ENCODE data around the gene COMMD9. TPM values are rescaled to one million over a fixed set of nuclear protein-coding genes. Genes with fewer than 3 reads are reported as not detected.

Gene COMMD9
- total RNA-seq, 1 donor from 2014 or later, result 27.0 TPM

GRCh38 chr11:36313750-36314433 lies 24.7 kb upstream of the COMMD9 start:
- no peaks in the 10 kb centered on the region for H3K9me3 Mint-ChIP-seq
- DNase-seq (ENCODE audit: low spot score), result no peak
- Histone ChIP-seq H3K79me2 (ENCODE audit: low read depth) (no peaks in the 10 kb centered on the region), H3K9ac (no peak overlapping the region), H3K4me2 (no peak overlapping the region), H3K36me3 (no peaks in the 10 kb centered on the region), H2AFZ (replicated peaks) (no peak overlapping the region), H3K4me3 (no peak overlapping the region), H3K27ac (no peak overlapping the region), H3K4me1 (peaks cover 4% of the 10 kb centered on the region), H4K20me1 (ENCODE audit: low read depth) (no peaks in the 10 kb centered on the region), H3K9me3 (ENCODE audit: low read depth) (no peaks in the 10 kb centered on the region), H3K27me3 (no peaks in the 10 kb centered on the region), H3F3A (ENCODE audit: low read depth) (peaks cover 4% of the 10 kb centered on the region)
- no peaks in the 10 kb centered on the region for H3K36me3 Mint-ChIP-seq
- no peak overlapping the region for H3K4me3 Mint-ChIP-seq
- no peaks in the 10 kb centered on the region for H3K27me3 Mint-ChIP-seq (ENCODE audit: insufficient read depth, low read depth)
- H3K4me1 Mint-ChIP-seq, result peaks cover 4% of the 10 kb centered on the region
- H3K27ac Mint-ChIP-seq, result no peak overlapping the region
- TF ChIP-seq EZH2 (IDR thresholded peaks at IDR 0.05) (no peak), CTCF (IDR thresholded peaks at IDR 0.05) (no peak), EZH2phosphoT487 (IDR thresholded peaks at IDR 0.05) (no peak)

GRCh38 chr11:36312611-36313472 lies 23.6 kb upstream of the COMMD9 start:
- Histone ChIP-seq H3K36me3 (no peaks in the 10 kb centered on the region), H3K4me2 (no peak overlapping the region), H3F3A (ENCODE audit: low read depth) (no peaks in the 10 kb centered on the region), H3K79me2 (ENCODE audit: low read depth) (no peaks in the 10 kb centered on the region), H3K4me1 (no peaks in the 10 kb centered on the region), H3K27me3 (no peaks in the 10 kb centered on the region), H3K9ac (peak overlapping the region; percentile 10), H2AFZ (replicated peaks) (no peak overlapping the region), H3K9me3 (ENCODE audit: low read depth) (no peaks in the 10 kb centered on the region), H3K4me3 (no peak overlapping the region), H3K27ac (no peak overlapping the region), H4K20me1 (ENCODE audit: low read depth) (no peaks in the 10 kb centered on the region)
- Mint-ChIP-seq H3K9me3 (no peaks in the 10 kb centered on the region), H3K27me3 (ENCODE audit: insufficient read depth, low read depth) (no peaks in the 10 kb centered on the region), H3K4me3 (no peak overlapping the region), H3K4me1 (peaks cover 4% of the 10 kb centered on the region), H3K36me3 (no peaks in the 10 kb centered on the region), H3K27ac (no peak overlapping the region)
- TF ChIP-seq EZH2 (IDR thresholded peaks at IDR 0.05), result no peak
- TF ChIP-seq EZH2phosphoT487 (IDR thresholded peaks at IDR 0.05), result no peak
- no peak for DNase-seq (ENCODE audit: low spot score)

- no peak for DNase-seq (ENCODE audit: low spot score)
- Histone ChIP-seq H3K27me3 (no peaks in the 10 kb centered on the region), H3F3A (ENCODE audit: low read depth) (no peaks in the 10 kb centered on the region), H3K4me3 (no peak overlapping the region), H3K27ac (no peak overlapping the region), H3K4me2 (no peak overlapping the region), H3K4me1 (no peaks in the 10 kb centered on the region), H3K79me2 (ENCODE audit: low read depth) (no peaks in the 10 kb centered on the region), H4K20me1 (ENCODE audit: low read depth) (no peaks in the 10 kb centered on the region), H3K36me3 (no peaks in the 10 kb centered on the region), H2AFZ (replicated peaks) (no peak overlapping the region), H3K9me3 (ENCODE audit: low read depth) (no peaks in the 10 kb centered on the region), H3K9ac (no peak overlapping the region)
- H3K27me3 Mint-ChIP-seq (ENCODE audit: insufficient read depth, low read depth), result no peaks in the 10 kb centered on the region
- no peaks in the 10 kb centered on the region for H3K9me3 Mint-ChIP-seq
- no peaks in the 10 kb centered on the region for H3K36me3 Mint-ChIP-seq
- H3K4me3 Mint-ChIP-seq, result no peak overlapping the region
- no peak overlapping the region for H3K27ac Mint-ChIP-seq
- TF ChIP-seq CTCF (IDR thresholded peaks at IDR 0.05) (no peak), EZH2 (IDR thresholded peaks at IDR 0.05) (no peak), EZH2phosphoT487 (IDR thresholded peaks at IDR 0.05) (no peak)
- peaks cover 4% of the 10 kb centered on the region for H3K4me1 Mint-ChIP-seq
Observed at GRCh38 chr11:36311926-36312595, 22.8 kb upstream of the COMMD9 start.
